Osteoblast (primary cell): ENCODE data around the gene BRAT1. TPM values are rescaled to one million over a fixed set of nuclear protein-coding genes. Genes with fewer than 3 reads are reported as not detected.

Source experiments
- DNase-seq: peaks from one replicate; pipeline ENCODE4 v3.0.0; 2011; ENCODE audit warnings: low spot score, mixed read lengths; ENCODE audit not compliant: insufficient read length; ENCODE audit errors: missing footprints
- H2AFZ ChIP-seq: 2 replicates; pipeline ENCODE4 v1.6.0; 2011; ENCODE audit warnings: mild to moderate bottlenecking, low read length
- H3K27ac ChIP-seq: 2 replicates; pipeline ENCODE4 v1.5.1; 2011; ENCODE audit warnings: mild to moderate bottlenecking, low read depth, low read length, moderate library complexity
- H3K27me3 ChIP-seq: 2 replicates; pipeline ENCODE4 v1.6.0; 2012; ENCODE audit warnings: mild to moderate bottlenecking, control low read depth, inconsistent platforms, low read length, moderate library complexity; ENCODE audit not compliant: insufficient read depth
- H3K36me3 ChIP-seq: 2 replicates; pipeline ENCODE4 v1.5.1; 2011; ENCODE audit warnings: mild to moderate bottlenecking, low read length, control low read depth, moderate library complexity; ENCODE audit not compliant: insufficient read depth
- H3K4me1 ChIP-seq: 2 replicates; pipeline ENCODE4 v1.5.1; 2011; ENCODE audit warnings: mild to moderate bottlenecking, low read length, control low read depth, moderate library complexity; ENCODE audit not compliant: insufficient read depth
- H3K4me2 ChIP-seq: 2 replicates; pipeline ENCODE4 v1.6.0; 2011; ENCODE audit warnings: mild to moderate bottlenecking, low read length; ENCODE audit not compliant: insufficient read depth
- H3K4me3 ChIP-seq: fragments of 200-600 bp; sonication (generic); 3 replicates; pipeline ENCODE4 v1.5.1; 2012; ENCODE audit warnings: mild to moderate bottlenecking, low read length, inconsistent platforms; ENCODE audit not compliant: insufficient read depth
- H3K79me2 ChIP-seq: 2 replicates; pipeline ENCODE4 v1.6.0; 2012; ENCODE audit warnings: mild to moderate bottlenecking, low read length, control low read depth, inconsistent platforms; ENCODE audit not compliant: insufficient read depth
- H3K9me3 ChIP-seq: 2 replicates; pipeline ENCODE4 v1.5.1; 2011; ENCODE audit warnings: low read depth, low read length, control low read depth
- H4K20me1 ChIP-seq: 2 replicates; pipeline ENCODE4 v1.6.0; 2012; ENCODE audit warnings: mild to moderate bottlenecking, low read length, control low read depth; ENCODE audit not compliant: insufficient read depth
- CTCF ChIP-seq: IDR thresholded peaks from 2 replicates; pipeline ENCODE4 v1.5.1; 2011; ENCODE audit warnings: mild to moderate bottlenecking, low read depth, low read length, moderate library complexity; ENCODE audit errors: extremely low read depth
- total RNA-seq: library from RNA; depleted of rRNA; stranded (reverse); fragments of >200 nt; gene quantifications from 2 replicates; pipeline ENCODE4 v1.2.3, GENCODE V29; 2012

Gene BRAT1
- total RNA-seq, 1 donor, result 28.2 TPM

- no peak overlapping the region for H3K4me3 ChIP-seq
- DNase-seq, result no peak
- TF ChIP-seq CTCF, result no peak
- H3K27ac ChIP-seq, result no peak overlapping the region
- H3K4me2 ChIP-seq, result no peak overlapping the region
- H2AFZ ChIP-seq, result no peak overlapping the region
- H3K79me2 ChIP-seq, result no peaks in the 10 kb centered on the region
- H3K36me3 ChIP-seq, result no peaks in the 10 kb centered on the region
- no peaks in the 10 kb centered on the region for H3K9me3 ChIP-seq
- H4K20me1 ChIP-seq, result no peaks in the 10 kb centered on the region
- H3K4me1 ChIP-seq, result peaks cover 8% of the 10 kb centered on the region
- no peaks in the 10 kb centered on the region for H3K27me3 ChIP-seq
Observed at GRCh38 chr7:2495418-2496299, 59.7 kb downstream of the BRAT1 start.

GRCh38 chr7:2494191-2495130 is 60.9 kb downstream of the BRAT1 start:
- Histone ChIP-seq H3K4me3 (no peak overlapping the region), H2AFZ (no peak overlapping the region), H3K27ac (no peak overlapping the region), H3K36me3 (no peaks in the 10 kb centered on the region), H4K20me1 (no peaks in the 10 kb centered on the region), H3K9me3 (no peaks in the 10 kb centered on the region), H3K4me1 (peaks cover 8% of the 10 kb centered on the region), H3K4me2 (no peak overlapping the region), H3K27me3 (no peaks in the 10 kb centered on the region), H3K79me2 (no peaks in the 10 kb centered on the region)
- no peak for TF ChIP-seq CTCF
- DNase-seq, result no peak

- no peak overlapping the region for H2AFZ ChIP-seq
- no peak overlapping the region for H3K4me2 ChIP-seq
- H3K4me1 ChIP-seq, result peaks cover 12% of the 10 kb centered on the region
- no peaks in the 10 kb centered on the region for H3K9me3 ChIP-seq
- H3K79me2 ChIP-seq, result no peaks in the 10 kb centered on the region
- TF ChIP-seq CTCF, result no peak
- H3K27ac ChIP-seq, result no peak overlapping the region
- DNase-seq, result peak; percentile 79
- H3K4me3 ChIP-seq, result no peak overlapping the region
- H3K27me3 ChIP-seq, result no peaks in the 10 kb centered on the region
- no peaks in the 10 kb centered on the region for H4K20me1 ChIP-seq
- no peaks in the 10 kb centered on the region for H3K36me3 ChIP-seq
Observed at GRCh38 chr7:2493205-2494164, 61.8 kb downstream of the BRAT1 start.
